Effector CD8-positive, alpha-beta T cell (primary cell): ENCODE measurements around the gene SGCA.
A peak's percentile ranks its signal among the peaks of the same experiment; 100 is the strongest.

ENCODE experiments used
- DNase-seq: peaks from one replicate; lab custom pipeline; 2025; lab: John Stamatoyannopoulos, UW

The SGCA gene

DNA sequence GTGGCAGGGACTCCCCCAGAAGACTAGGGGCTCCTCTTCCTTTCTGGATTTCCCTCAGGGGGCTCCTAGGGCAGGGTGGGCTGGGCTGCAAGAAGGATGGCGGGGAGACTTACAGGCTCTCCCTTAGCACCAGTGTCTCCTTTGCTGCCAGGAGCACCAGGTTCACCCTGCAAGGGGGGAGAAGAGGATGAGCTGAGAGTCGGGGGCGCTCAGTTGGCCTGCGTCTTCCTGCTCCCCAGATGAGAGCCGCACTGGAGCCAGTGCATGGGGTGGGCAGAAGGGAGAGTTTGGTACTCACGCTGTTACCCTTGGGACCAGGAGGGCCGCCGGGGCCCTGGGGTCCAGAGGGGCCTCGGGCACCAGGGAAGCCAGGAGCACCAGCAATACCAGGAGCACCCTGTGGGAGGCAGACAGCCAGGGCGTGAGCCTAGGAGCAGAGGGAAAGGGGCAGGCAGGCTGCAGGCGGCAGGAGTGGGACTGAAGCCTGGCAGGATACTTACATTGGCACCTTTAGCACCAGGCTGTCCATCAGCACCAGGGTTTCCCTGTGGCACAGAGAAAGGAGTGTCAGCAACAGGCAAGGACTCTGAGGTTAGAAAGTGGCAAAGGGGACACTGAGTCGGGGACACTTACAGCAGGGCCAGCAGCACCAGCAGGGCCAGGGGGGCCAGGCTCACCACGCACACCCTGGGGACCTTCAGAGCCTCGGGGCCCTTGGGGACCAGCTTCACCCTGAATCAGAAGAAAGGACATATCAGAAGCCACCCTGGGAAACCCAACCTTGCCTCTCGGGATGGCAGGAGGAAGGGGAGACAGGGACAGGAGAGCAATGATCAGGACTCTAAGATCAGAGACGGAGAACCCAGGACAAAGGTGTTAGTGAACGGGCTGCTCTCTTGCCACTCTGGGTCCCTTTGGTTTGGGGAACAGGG is 29.4 kb downstream of the SGCA start:
- no peak for DNase-seq

DNA sequence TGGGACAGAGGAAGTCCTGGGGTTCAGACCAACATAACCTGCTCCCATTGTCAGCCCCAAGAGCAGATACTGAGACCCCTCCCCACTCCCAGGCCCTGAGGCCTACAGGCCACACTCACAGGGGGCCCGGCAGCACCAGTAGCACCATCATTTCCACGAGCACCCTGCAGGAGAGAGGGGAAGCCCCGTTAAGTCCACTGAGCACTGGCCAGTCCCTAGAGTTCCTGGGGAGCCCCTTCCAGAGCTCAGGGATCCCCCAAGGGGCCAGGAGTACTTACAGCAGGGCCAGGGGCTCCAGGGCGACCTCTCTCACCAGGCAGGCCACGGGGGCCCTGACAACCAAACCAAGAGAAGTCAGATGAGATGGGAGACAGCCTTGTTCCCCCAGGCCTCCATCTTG is 30.2 kb downstream of the SGCA start:
- no peak for DNase-seq

DNA sequence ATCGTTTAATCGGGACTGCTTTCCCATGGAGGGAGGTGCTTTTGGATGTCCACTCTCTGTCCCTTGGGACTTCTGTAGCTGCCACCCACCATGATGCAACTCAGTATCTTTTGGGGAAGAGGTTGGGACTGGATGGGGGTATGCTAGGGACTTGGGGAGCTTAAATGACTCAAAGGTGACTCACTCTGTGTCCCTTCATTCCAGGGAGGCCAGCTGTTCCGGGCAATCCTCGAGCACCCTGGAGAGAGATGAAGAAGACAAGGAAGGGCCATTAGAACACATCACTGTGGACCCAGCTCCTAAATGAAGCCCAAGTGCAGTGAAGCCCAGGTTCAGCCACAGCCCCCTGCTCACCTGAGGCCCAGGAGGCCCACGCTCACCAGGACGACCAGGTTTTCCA is 31.0 kb downstream of the SGCA start:
- DNase-seq = no peak

GRCh38 chr17:50198026-50198669 is 32.3 kb downstream of the SGCA start:
- DNase-seq = peak; percentile 22

DNA sequence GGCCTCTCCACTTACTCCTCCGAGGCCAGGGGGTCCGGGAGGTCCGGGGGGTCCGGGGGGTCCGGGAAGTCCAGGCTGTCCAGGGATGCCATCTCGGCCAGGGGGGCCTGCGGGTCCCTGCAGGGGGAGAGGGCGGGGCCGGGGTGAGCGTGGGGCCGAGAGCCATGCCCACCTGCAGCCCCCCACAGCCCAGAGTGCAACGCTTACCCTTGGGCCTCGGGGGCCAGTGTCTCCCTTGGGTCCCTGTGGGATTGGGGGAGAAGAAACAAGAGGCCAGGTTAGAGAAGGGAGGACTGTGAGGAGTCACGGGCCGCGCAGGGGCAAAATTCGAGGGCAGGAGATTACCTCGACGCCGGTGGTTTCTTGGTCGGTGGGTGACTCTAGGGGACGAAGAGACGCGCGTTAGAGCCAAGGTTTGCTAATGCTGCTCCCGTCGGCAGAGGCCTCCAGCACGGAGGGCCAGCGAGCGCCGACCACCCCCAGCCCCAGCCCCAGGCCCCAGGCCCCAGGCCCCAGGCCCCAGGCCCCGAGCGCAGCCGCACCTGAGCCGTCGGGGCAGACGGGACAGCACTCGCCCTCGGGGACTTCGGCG is 33.5 kb downstream of the SGCA start:
- DNase-seq = no peak

DNA sequence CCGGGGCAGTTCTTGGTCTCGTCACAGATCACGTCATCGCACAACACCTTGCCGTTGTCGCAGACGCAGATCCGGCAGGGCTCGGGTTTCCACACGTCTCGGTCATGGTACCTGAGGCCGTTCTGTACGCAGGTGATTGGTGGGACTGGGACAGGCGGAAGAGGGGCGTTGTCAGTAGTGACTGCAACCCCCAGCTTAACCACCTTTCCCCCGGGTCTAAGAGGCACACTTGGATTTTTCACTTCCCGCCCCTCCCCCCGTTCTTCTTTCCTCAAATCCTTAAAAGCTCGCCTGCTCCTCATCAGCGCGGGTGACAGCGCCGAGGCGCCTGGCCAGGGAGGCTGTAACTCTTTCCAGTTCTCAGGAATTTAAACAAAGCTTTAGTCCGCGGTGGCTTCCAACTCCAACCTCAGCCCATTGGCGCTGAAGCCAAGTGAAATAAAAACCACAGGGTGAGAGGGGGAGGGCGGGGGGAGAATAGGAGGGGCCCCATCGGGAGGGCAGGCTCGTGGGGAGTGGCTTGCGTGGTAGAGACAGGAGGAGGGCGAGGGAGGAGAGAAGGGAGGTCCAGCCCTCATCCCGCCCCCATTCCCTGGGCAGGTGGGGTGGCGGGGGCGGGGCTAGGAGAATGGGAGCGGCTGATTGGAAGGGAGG is 34.1 kb downstream of the SGCA start:
- DNase-seq = peak; percentile 61

DNA sequence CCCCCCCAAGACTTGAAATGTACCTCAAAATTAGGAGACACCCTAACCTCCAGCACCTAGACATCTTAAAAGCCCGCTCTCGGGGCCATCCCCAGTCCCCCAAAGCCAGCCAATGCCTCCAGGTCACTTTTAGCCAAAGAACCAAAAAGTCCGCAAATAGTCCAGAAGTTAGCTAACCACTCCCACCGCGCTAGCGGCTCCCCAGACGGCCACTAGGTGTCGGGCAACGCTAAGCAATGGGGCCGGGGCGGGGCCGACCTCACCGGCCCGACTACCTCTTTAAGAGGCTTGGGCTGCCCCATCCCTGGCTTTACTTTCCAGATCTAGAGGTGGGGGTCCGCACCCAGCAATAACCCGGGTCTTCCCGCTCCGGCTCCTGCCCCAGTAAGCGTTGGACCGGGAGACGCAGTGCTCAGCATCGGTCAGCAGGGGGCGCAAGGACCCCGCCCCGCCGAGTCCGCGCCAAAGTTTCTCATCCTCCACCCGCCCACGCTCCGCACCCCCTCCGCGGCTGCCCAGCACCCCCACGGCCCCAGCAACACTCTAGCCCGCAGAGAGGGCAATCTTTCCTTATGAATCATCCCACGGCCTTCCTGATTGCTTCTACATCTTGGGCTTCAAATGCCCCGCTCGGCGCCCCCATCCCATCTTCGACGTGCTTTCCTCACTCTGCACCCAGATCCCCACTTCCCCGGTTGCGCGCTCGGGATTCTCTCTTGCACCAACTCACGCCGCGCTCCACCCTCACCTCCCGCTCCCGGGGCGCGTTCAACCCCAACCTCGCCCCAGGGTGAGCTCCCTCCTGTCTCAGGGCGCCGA is 34.9 kb downstream of the SGCA start:
- DNase-seq = peak; percentile 71

GRCh38 chr17:50201276-50201854 is 35.6 kb downstream of the SGCA start, which contains the start of gene COL1A1:
Gene COL1A1, minus strand, starts transcription at chr17:50201631. Its CDS starts 118 bp downstream, at chr17:50201513.
- DNase-seq = no peak

DNA sequence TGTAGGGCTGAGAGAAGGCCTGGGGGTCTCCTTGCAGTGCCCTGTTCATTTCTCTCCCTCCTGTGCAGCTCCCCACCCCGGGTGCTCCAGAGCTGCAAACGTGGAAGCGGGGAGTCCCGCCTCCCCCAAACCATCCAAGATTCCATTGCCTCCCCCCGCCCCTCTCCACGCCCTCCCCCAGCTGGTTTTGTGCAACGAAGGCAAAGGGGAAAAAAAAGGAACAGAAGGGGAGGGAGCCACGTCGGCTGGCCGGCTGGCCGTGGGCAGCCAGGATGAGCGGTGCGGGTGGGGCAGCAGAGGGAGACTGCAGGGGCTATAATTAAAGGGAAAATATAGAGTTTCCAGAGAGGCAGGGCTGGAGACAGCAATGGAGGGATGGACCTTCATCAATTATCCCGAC is 37.3 kb downstream of the SGCA start:
- no peak for DNase-seq

- DNase-seq = no peak
Observed at GRCh38 chr17:50203604-50204345, 38.0 kb downstream of the SGCA start.

- no peak for DNase-seq
Observed at GRCh38 chr17:50204431-50204830, 38.6 kb downstream of the SGCA start.

- DNase-seq = no peak
Observed at GRCh38 chr17:50205111-50205962, 39.5 kb downstream of the SGCA start.

GRCh38 chr17:50205963-50206505 is 40.2 kb downstream of the SGCA start:
- DNase-seq = no peak

DNA sequence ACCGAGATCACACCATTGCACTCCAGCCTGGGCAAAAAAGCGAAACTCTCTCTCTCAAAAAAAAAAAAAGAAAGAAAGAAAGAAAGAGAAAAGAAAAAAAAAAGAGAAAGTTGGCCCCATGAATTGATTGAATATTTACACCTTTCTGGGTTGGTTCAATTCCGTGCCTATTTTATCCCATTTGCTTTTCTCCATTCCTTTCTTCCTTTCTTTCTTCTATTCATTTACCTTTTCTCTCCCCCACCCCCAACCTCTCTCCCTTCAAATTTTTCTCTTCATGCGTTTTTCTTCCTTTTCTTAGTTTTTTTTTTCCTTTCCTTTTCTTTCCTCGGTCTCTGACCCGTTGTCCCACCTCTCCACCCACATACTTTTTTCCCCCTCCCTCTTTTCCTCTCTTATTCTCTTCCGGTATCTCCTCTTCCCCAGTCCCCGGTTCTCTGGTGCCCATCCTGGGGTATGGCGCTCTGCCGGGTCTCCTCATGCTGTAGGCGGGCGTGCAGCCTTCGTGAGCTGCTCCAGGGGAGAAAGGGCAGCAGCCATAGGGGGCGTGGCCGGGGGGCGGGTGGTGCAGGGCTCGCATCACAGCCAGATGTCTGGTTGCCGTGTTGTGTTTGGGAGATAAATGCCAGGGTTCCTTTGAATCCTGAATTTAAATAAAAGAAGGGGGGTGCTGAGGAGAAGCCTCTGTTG is 40.9 kb downstream of the SGCA start:
- DNase-seq = no peak

GRCh38 chr17:50207315-50207714 is 41.5 kb downstream of the SGCA start:
- no peak for DNase-seq

DNA sequence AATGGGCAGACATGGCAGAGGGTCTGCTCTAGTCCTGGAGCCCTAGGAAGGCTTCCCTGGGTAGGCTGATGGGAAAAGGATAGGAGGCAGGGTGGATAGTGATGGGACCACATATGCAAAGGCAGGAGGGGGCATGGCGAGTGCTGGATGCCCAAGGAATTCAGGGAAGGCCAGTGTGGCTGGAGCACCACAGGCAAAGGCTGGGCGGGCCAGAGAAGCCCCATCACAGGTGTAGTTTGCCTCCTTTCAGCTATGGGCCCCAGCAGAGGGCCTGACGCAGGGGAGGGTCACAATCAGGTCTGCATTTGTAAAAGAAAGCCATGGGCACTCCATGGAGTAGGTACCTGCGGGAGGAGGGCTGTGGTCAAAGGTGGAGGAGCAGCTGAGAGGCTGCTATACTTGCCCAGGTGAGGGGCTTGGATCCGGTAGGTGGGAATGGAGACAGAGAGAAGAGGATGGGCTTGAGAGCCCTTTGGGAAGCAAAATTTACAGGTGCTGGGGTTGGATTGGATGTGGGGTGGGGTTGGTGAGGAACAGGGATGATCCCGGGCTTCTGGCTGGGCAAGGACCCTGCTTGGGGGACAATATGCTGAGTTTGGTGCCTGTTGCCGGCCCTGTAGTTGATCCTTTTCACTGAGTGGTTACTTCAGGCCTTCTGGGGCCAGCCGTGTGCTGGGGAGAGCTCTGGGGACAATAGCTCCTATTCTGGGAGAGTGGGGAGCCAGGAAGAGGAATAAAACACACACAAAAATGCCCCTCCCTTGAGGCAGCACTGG is 42.2 kb downstream of the SGCA start:
- DNase-seq = no peak

- no peak for DNase-seq
Observed at GRCh38 chr17:50208611-50209061, 42.8 kb downstream of the SGCA start.

- DNase-seq = no peak
Observed at GRCh38 chr17:50209133-50209471, 43.3 kb downstream of the SGCA start.
